Measurements from ENCODE around the gene WWC2.
"Not testable (repeated sequence)": the region's sequence is repeated elsewhere in the genome, so short reads cannot be mapped to it uniquely, and the experiment has no call there.

WWC2 gene

DNA sequence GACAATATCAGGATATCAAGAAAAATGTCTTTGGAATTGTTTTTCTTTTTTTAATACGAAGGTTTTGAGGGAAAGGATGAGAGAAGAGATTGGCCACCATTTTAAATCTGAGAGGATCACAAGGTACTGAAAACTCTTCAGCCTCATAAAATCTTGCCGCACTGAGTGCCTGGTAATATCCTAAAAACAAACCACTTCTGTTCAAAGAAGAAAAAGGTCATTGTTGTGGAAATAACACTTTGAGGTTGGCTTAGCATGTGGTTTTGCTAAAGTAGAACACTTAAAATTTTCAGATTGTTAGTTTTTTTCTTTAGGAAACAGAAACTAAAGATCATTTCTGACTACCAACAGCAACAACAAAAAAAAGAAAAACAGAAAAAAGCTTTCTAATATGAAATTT is 222.0 kb downstream of the WWC2 start:
- H3K27me3 ChIP-seq (ENCODE audit: insufficient read depth, poor library complexity, severe bottlenecking), result no peaks in the 10 kb centered on the region
- DNase-seq (ENCODE audit: low read depth in 1 of 2, low spot score in 1 of 2), result no peak
- TF ChIP-seq, protein P1, sequence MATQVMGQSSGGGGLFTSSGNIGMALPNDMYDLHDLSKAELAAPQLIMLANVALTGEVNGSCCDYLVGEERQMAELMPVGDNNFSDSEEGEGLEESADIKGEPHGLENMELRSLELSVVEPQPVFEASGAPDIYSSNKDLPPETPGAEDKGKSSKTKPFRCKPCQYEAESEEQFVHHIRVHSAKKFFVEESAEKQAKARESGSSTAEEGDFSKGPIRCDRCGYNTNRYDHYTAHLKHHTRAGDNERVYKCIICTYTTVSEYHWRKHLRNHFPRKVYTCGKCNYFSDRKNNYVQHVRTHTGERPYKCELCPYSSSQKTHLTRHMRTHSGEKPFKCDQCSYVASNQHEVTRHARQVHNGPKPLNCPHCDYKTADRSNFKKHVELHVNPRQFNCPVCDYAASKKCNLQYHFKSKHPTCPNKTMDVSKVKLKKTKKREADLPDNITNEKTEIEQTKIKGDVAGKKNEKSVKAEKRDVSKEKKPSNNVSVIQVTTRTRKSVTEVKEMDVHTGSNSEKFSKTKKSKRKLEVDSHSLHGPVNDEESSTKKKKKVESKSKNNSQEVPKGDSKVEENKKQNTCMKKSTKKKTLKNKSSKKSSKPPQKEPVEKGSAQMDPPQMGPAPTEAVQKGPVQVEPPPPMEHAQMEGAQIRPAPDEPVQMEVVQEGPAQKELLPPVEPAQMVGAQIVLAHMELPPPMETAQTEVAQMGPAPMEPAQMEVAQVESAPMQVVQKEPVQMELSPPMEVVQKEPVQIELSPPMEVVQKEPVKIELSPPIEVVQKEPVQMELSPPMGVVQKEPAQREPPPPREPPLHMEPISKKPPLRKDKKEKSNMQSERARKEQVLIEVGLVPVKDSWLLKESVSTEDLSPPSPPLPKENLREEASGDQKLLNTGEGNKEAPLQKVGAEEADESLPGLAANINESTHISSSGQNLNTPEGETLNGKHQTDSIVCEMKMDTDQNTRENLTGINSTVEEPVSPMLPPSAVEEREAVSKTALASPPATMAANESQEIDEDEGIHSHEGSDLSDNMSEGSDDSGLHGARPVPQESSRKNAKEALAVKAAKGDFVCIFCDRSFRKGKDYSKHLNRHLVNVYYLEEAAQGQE (IDR thresholded peaks at IDR 0.05; ENCODE audit: insufficient replicate concordance, low read depth), result no peak
- TF ChIP-seq, protein P2, sequence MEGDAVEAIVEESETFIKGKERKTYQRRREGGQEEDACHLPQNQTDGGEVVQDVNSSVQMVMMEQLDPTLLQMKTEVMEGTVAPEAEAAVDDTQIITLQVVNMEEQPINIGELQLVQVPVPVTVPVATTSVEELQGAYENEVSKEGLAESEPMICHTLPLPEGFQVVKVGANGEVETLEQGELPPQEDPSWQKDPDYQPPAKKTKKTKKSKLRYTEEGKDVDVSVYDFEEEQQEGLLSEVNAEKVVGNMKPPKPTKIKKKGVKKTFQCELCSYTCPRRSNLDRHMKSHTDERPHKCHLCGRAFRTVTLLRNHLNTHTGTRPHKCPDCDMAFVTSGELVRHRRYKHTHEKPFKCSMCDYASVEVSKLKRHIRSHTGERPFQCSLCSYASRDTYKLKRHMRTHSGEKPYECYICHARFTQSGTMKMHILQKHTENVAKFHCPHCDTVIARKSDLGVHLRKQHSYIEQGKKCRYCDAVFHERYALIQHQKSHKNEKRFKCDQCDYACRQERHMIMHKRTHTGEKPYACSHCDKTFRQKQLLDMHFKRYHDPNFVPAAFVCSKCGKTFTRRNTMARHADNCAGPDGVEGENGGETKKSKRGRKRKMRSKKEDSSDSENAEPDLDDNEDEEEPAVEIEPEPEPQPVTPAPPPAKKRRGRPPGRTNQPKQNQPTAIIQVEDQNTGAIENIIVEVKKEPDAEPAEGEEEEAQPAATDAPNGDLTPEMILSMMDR (IDR thresholded peaks at IDR 0.05; ENCODE audit: insufficient read depth, low read length), result no peak
- TF ChIP-seq GABPA (IDR thresholded peaks at IDR 0.05; ENCODE audit: low read depth), result no peak
- TF ChIP-seq POLR2AphosphoS5 (IDR thresholded peaks at IDR 0.05; ENCODE audit: low read depth), result no peak
- no peak for TF ChIP-seq SPI1 (IDR thresholded peaks at IDR 0.05; ENCODE audit: borderline replicate concordance, low read depth)
- no peak overlapping the region for H3K27ac ChIP-seq (replicated peaks)
- no peak overlapping the region for H3K4me3 ChIP-seq (replicated peaks; ENCODE audit: insufficient read depth, low read length)

DNA sequence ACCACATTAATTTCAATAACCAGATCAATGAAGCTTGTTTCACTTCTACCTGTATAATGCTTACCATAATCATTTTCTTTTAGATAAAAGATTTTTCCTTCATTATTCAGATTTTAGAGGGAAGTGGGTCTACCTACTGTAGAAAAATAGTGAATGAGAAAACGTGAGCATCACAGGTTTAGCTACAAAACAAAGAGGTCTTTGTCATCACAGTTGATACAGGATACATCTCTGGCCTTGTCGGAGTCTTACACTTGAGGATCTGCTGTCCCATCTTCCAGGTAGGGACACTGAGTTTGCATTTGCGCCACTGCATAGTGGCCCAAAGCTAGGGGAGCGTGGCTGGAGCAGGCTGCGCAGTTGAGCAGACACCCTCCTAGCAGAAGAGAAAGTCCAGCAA is 222.5 kb downstream of the WWC2 start:
- Histone ChIP-seq H3K27ac (replicated peaks) (no peak overlapping the region), H3K4me3 (replicated peaks; ENCODE audit: insufficient read depth, low read length) (no peak overlapping the region), H3K27me3 (ENCODE audit: insufficient read depth, poor library complexity, severe bottlenecking) (no peaks in the 10 kb centered on the region)
- no peak for DNase-seq (ENCODE audit: low read depth in 1 of 2, low spot score in 1 of 2)
- TF ChIP-seq, protein P1 (IDR thresholded peaks at IDR 0.05; ENCODE audit: insufficient replicate concordance, low read depth), result no peak
- TF ChIP-seq, protein P2 (IDR thresholded peaks at IDR 0.05; ENCODE audit: insufficient read depth, low read length), result no peak
- TF ChIP-seq SPI1 (IDR thresholded peaks at IDR 0.05; ENCODE audit: borderline replicate concordance, low read depth) (no peak), POLR2AphosphoS5 (IDR thresholded peaks at IDR 0.05; ENCODE audit: low read depth) (no peak), GABPA (IDR thresholded peaks at IDR 0.05; ENCODE audit: low read depth) (no peak)

DNA sequence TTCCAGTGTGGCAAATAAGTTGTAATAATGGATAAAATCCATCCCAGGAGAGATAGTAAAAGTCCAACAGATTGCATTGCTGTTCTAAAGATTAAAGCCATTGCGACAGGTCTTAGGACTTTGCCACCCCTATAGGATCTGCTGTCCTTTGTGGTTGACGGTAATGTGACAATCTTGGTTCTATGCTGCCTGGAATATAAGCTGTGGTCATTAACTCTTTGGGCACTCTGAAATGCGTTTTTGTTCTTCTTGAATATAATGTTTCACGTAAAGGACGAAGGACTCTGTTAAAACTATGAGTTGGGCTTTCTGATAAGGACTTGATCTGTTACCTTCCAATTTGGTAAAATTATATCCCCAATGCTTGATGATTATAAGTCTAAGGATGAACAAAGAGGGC is 223.3 kb downstream of the WWC2 start, which contains the start of gene CLDN24:
TSS of gene CLDN24 (minus strand) at position 101 of the 400 bp plus-strand sequence. CDS start at position 101, 0 bp downstream.
- H3K4me3 ChIP-seq (replicated peaks; ENCODE audit: insufficient read depth, low read length), result no peak within 1 kb of the TSS
- no peak within 1 kb of the TSS for H3K27ac ChIP-seq (replicated peaks)
- TF ChIP-seq SPI1 (IDR thresholded peaks at IDR 0.05; ENCODE audit: borderline replicate concordance, low read depth) (no peak), POLR2AphosphoS5 (IDR thresholded peaks at IDR 0.05; ENCODE audit: low read depth) (no peak)
- TF ChIP-seq, protein P2 (IDR thresholded peaks at IDR 0.05; ENCODE audit: insufficient read depth, low read length), result no peak
- H3K27me3 ChIP-seq (ENCODE audit: insufficient read depth, poor library complexity, severe bottlenecking), result no peaks in the 10 kb centered on the region
- DNase-seq (ENCODE audit: low read depth in 1 of 2, low spot score in 1 of 2), result no peak

DNA sequence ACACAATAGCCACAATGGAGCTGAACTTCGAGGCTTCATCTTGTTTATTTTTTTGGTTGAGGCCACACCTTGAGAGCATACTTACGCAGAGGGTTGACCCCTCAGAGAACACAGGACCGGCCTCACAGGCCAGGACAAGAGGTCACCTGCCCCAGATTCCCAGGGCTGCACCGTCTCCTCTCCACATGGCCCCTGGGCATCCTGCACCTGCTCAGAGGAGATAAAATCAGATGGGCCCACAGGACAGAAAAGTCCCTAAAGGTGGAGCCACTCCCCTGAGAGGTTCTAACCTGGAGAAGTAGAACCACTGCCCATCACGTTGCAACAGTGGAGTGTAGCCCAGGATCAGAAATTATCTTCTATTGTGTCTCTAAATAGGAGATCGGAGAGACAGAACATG is 224.2 kb downstream of the WWC2 start:
- Histone ChIP-seq H3K27ac (replicated peaks) (no peak overlapping the region), H3K27me3 (ENCODE audit: insufficient read depth, poor library complexity, severe bottlenecking) (no peaks in the 10 kb centered on the region), H3K4me3 (replicated peaks; ENCODE audit: insufficient read depth, low read length) (no peak overlapping the region)
- DNase-seq (ENCODE audit: low read depth in 1 of 2, low spot score in 1 of 2), result no peak
- TF ChIP-seq GABPA (IDR thresholded peaks at IDR 0.05; ENCODE audit: low read depth) (no peak), SPI1 (IDR thresholded peaks at IDR 0.05; ENCODE audit: borderline replicate concordance, low read depth) (no peak), POLR2AphosphoS5 (IDR thresholded peaks at IDR 0.05; ENCODE audit: low read depth) (no peak)
- TF ChIP-seq, protein P2 (IDR thresholded peaks at IDR 0.05; ENCODE audit: insufficient read depth, low read length), result no peak
- TF ChIP-seq, protein P1 (IDR thresholded peaks at IDR 0.05; ENCODE audit: insufficient replicate concordance, low read depth), result no peak

DNA sequence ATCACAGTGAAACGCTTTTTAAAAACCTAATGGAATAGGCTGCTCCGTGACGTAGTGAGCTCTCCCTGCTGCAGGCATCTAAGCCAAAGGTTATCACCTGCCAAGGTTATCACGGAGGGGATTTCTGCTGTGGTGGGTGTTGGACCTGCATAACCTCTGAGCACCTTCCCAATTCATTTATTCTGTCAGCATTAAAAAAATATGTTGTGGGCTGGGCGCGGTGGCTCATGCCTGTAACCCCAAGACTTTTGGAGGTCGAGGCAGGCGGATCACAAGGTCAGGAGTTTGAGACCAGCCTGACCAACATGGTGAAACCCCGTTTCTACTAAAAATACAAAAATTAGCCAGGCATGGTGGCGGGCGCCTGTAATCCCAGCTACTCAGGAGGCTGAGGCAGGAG is 225.0 kb downstream of the WWC2 start:
- H3K27me3 ChIP-seq (ENCODE audit: insufficient read depth, poor library complexity, severe bottlenecking); H3K4me3 ChIP-seq (replicated peaks; ENCODE audit: insufficient read depth, low read length); H3K27ac ChIP-seq (replicated peaks); DNase-seq (ENCODE audit: low read depth in 1 of 2, low spot score in 1 of 2): not testable (repeated sequence)

Data from HL-60 (cell line).